NCI-H524 (cell line): ENCODE measurements around the gene SULT1B1.

Experiments used
- DNase-seq, 2 experiments: peaks; one replicate each; lab custom pipeline; 2025; lab: John Stamatoyannopoulos, UW

SULT1B1 gene

GRCh38 chr4:69749771-69750170 is 10.6 kb downstream of the SULT1B1 start:
- DNase-seq, result no peak

GRCh38 chr4:69748173-69748572 is 12.2 kb downstream of the SULT1B1 start:
- no peak for DNase-seq

- DNase-seq, result no peak
Observed at GRCh38 chr4:69744157-69744478, 16.3 kb downstream of the SULT1B1 start.

GRCh38 chr4:69743476-69744156 is 16.8 kb downstream of the SULT1B1 start:
- DNase-seq, result no peak

- no peak for DNase-seq
Observed at GRCh38 chr4:69742596-69742995, 17.8 kb downstream of the SULT1B1 start.

DNA sequence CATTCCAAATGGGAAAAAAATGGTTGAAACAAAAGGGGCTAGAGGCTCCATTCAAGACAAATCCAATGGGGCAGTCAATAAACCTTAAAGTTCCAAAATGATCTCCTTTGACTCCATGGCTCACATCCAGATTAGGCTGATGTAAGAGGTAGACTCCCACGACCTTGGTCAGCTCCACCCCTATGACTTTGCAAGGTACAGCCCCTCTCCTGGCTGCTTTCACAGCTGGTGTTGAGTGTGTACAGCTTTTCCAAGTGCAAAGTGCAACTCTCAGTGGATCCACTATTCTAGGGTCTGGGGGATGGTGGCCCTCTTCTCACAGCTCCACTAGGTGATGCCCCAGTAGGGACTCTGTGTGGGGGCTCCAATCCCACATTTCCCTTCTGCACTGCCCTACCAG is 21.5 kb downstream of the SULT1B1 start:
- DNase-seq, result no peak

GRCh38 chr4:69735119-69735518 is 25.3 kb downstream of the SULT1B1 start:
- DNase-seq, result no peak

GRCh38 chr4:69731847-69732246 is 28.6 kb downstream of the SULT1B1 start:
- no peak for DNase-seq

- no peak for DNase-seq
Observed at GRCh38 chr4:69731241-69731640, 29.2 kb downstream of the SULT1B1 start.

DNA sequence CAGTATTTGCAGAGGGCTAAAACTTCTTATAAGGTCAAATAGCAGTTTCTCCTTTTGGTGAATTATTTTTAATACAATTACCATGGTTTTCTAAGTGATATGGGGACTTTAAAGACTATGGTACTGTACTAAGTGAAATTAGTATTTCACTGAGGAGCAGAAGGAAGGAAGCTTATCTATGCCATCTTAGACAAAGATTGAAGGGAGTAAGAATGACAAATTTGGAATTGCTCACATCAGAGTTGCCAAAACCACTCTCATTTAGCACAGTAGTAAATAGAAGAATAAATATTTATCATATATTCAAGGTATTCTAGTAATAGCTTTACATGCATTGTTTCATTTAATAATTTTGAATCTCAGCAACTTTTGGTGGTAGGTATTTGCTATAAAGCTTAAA is 30.4 kb downstream of the SULT1B1 start:
- DNase-seq, result no peak

DNA sequence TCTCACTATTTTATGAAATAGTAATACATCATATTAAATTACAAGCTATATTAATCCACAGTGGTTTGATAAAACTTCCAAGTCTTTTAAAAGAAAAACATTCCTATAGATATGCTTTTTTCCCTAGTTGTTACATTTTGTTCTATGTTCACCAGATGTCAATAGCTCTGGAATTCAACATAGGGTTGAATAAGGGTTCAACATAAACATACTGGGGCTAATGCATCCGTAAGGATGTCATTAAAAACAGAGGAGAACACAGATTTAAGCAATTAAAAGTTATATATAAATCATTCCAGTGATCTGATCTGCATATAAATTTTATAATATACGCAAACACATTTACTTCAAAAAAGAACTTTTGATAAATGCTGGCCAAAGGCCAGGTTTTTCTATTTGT is 32.5 kb downstream of the SULT1B1 start:
- DNase-seq, result no peak

- DNase-seq, result no peak
Observed at GRCh38 chr4:69727426-69727825, 33.0 kb downstream of the SULT1B1 start.

DNA sequence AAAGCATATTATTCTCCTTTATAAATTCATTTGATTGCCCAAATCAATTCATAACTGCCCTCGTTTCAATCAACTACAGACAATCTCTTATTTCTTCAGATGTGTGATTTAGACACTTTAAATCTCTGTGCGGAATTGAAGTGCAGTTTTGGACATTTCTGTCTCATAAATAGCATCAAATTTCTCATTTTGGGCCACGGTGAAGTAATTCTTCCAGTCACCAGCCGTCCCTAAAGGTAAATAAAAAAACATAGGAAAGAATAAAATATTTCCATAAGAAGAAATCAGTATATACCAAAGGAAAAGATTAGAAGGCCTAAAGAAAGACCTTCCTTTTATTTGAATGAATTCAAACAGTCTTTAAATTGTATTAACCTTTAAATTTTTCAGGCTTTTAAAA is 33.4 kb downstream of the SULT1B1 start:
- DNase-seq, result no peak

GRCh38 chr4:69718396-69719271 is 41.8 kb downstream of the SULT1B1 start:
- no peak for DNase-seq

GRCh38 chr4:69717778-69718177 is 42.6 kb downstream of the SULT1B1 start:
- DNase-seq, result no peak

DNA sequence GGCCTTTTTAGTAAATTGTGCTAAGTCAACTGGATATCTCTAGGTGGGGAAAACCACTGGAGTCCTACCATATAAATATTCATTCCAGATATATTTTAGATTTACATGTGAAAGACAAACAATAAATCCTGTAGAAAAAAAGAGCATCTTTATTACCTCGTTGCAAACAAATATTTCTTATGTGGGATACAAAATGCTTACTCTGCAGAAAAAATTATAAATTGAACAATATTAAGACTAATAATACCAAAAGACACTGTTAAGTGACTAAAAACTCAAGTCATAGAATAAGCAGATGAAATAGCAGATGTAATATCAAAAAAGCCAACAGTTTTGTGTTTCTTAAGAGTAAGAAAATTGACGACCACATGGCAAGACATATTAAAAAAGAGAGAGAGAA is 43.8 kb downstream of the SULT1B1 start:
- no peak for DNase-seq

DNA sequence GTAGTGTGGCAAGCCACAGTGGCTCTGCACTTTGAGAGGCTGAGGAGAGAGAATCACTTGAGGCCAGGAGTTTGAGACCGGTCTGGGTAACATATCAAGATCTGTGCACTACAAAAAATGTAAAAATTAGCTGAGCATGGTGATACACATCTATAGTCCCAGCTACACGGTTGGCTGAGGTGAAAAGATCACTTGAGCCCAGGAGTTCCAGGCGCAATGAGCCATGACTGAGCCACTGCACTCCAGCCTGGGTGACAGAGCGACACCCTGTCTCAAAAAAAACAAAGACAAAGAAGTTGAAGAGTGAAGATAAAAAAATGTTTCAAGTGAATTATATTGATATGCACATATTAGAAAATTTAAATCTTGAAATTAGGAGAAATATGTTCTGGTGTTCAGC is 46.3 kb downstream of the SULT1B1 start:
- DNase-seq, result no peak

- DNase-seq, result no peak
Observed at GRCh38 chr4:69713593-69713992, 46.8 kb downstream of the SULT1B1 start.

DNA sequence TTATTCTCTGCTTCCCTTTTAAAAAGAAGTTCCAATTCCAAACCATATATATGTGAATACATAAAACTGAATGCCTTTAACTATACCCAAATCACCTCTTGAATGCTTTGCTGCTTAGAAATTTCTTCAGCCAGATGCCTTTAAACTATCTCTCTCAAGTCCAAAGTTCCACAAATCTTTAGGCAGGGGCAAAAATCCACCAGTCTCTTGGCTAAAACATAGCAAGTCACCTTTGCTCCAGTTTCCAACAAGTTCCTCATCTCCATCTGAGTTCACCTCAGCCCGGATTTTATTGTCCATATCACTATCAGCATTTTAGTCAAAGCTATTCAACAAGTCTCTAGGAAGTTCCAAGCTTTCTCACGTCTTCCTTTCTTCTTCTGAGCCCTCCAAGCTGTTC is 49.8 kb downstream of the SULT1B1 start:
- no peak for DNase-seq

DNA sequence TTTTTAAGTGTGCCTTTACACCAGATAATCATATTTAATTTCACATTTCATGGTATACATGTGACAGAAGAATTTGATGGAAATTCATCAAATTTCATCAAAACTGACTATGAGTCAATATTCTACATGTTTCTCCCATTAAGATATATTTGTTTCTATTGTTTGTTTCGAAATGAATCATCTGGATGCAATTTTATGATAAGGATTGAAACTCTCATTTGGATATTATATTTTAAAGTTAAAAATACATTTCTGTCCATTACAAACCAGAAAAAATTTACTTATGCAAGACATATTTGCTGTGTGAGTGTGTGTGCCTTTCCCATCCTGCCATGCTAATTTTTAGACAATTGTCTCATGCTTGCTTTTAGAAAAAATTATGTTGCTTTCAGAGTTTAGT is 52.2 kb downstream of the SULT1B1 start:
- no peak for DNase-seq

- DNase-seq, result no peak
Observed at GRCh38 chr4:69707807-69708206, 52.6 kb downstream of the SULT1B1 start.

GRCh38 chr4:69702201-69702600 is 58.2 kb downstream of the SULT1B1 start:
- no peak for DNase-seq

DNA sequence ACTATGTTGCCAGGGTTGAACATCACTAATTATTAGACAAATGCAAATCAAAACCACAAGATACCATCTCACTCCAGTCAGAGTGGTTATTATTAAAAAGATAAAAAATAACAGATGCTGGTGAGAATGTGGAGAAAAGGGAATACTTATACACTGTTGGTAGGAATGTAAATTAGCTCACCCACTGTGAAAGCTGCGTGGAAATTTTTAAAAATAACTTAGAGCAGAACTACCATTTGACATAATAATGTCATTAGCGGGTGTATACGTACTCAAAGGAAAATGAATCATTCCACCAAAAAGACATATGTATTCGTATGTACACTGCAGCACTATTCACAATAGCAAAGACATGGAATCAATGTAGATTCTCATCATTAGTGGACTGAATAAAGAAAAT is 58.7 kb downstream of the SULT1B1 start:
- DNase-seq, result no peak
